ENCODE data around the gene C12orf76.

DNA sequence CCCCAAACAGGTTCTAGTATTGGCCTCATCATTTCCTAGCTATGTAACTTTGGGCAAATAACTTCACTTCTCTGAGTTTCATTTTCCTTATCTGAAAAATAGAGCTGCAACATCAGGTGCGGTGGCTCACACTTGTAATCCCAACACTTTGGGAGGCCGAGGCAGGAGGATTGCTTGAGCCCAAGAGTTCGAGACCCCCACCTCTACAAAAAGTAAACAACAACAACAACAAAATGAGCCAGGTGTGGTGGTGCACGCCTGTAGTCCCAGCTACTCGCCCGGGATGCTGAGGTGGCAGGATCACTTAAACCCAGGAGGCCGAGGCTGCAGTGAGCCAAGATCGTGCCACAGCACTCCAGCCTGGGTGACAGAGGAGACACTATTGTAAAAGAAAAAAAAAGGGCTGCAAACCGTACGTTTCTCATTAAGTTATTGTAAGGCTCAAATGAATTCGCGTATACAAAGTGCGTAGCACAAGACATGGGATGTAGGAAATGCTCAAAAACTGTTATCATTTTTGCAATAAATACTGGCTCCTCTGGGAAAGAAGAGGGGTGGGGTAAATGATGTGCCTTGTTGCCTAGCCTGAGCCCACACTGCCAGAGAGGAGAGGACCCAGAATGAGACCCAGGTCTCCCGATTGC lies 903 bp downstream of the C12orf76 start:
- TF ChIP-seq, protein P1, sequence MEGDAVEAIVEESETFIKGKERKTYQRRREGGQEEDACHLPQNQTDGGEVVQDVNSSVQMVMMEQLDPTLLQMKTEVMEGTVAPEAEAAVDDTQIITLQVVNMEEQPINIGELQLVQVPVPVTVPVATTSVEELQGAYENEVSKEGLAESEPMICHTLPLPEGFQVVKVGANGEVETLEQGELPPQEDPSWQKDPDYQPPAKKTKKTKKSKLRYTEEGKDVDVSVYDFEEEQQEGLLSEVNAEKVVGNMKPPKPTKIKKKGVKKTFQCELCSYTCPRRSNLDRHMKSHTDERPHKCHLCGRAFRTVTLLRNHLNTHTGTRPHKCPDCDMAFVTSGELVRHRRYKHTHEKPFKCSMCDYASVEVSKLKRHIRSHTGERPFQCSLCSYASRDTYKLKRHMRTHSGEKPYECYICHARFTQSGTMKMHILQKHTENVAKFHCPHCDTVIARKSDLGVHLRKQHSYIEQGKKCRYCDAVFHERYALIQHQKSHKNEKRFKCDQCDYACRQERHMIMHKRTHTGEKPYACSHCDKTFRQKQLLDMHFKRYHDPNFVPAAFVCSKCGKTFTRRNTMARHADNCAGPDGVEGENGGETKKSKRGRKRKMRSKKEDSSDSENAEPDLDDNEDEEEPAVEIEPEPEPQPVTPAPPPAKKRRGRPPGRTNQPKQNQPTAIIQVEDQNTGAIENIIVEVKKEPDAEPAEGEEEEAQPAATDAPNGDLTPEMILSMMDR (conservative IDR thresholded peaks at IDR 0.05; ENCODE audit: low read depth in 2 of 2) = no peak
- no peak for TF ChIP-seq EZH2phosphoT487 (IDR thresholded peaks at IDR 0.05; ENCODE audit: unreplicated experiment)

Data from GM23338 (cell line).